Activated CD4-positive, alpha-beta T cell treated with anti-CD3 and anti-CD28 coated beads, Interleukin-2, Interleukin-6, amounts not matched to agents 100 ng/mL and 50 ng/mL, durations not matched to agents 16 hours and 8 hours (primary cell): ENCODE measurements around the gene NSL1.
A peak's percentile ranks its signal among the peaks of the same experiment; 100 is the strongest.
"Not testable (repeated sequence)": the region's sequence is repeated elsewhere in the genome, so short reads cannot be mapped to it uniquely, and the experiment has no call there.

Source experiments
- DNase-seq: peaks from one replicate; pipeline ENCODE4 v3.0.0-alpha.2; 2020

Gene NSL1

GRCh38 chr1:212791676-212792395, at the start of gene NSL1, which contains the start of gene TATDN3:
Gene NSL1 (minus strand): TSS chr1:212791777. CDS start chr1:212791763, 14 bp downstream.
Gene TATDN3 (plus strand): TSS chr1:212791894. CDS start chr1:212791922, 28 bp downstream.
- DNase-seq: peak; percentile 97

GRCh38 chr1:212838145-212838544, 46.6 kb upstream of the NSL1 start:
- DNase-seq: no peak

DNA sequence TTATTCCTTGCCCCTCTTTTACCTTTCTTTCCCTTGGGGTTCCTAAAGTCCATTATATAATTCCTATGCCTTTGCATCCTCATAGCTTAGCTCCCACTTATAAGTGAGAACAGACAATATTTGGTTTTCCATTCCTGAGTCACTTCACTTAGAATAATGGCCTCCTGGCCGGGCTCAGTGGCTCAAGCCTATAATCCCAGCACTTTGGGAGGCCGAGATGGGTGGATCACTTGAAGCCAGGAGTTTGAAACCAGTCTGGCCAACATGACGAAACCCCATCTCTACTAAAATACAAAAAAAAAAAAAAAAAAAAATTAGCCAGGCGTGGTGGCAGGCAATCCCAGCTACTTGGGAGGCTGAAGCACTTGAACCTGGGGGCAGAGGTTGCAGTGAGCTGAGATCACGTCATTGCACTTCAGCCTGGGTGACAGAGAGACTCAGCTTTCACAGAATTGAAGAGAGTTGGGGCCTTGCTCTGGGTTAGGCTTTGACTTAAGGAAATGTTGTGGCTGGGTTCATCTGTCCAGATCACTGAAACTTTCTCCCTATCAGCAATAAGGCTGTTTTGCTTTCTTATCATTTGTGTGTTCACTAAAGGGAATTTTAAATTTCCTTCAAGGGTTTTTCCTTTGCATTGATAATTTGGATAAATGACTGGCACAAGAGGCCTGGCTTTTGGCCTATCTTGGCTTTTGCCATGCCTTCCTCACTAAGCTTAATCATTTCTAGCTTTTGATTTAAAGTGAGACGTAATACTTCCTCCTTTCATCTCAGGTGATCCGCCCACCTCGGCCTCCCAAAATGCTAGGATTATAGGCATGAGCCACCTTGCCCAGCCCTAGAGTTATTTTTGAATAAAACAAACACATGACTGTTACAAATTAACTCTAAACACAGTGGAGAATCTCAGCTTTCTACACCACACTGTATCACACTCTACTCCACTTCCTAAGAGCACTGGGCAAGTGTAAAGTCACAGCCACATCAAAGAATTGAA, 41.9 kb upstream of the NSL1 start:
- not testable (repeated sequence) for DNase-seq

- DNase-seq: no peak
These were observed 36.8 kb upstream of the NSL1 start for GRCh38 chr1:212828395-212828794.

GRCh38 chr1:212827831-212828278, 36.3 kb upstream of the NSL1 start:
- DNase-seq: no peak

- DNase-seq: no peak
These were observed 35.7 kb upstream of the NSL1 start for GRCh38 chr1:212827171-212827776.

GRCh38 chr1:212825798-212826452, 34.3 kb upstream of the NSL1 start:
- no peak for DNase-seq

DNA sequence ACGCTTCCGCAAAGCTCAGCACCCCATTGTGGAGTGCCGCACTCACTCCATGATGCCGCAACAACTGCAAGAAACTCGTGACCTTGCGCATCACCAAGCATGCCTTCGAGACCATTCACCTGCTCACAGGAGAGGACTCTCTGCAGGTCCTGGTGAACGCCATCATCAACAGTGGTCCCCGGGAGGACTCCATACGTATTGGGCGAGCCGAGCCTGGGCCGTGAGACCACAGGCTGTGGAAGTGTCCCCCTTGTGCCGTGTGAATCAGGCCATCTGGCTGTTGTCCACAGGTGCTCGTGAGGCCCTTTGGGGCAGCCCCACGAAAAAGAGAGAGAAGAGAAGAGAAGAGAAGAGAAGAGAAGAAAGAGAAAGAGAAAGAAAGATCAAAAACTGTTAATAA, 32.6 kb upstream of the NSL1 start:
- DNase-seq: no peak

GRCh38 chr1:212822956-212823355, 31.4 kb upstream of the NSL1 start:
- no peak for DNase-seq

GRCh38 chr1:212820969-212821368, 29.4 kb upstream of the NSL1 start:
- DNase-seq: no peak

GRCh38 chr1:212819726-212820125, 28.1 kb upstream of the NSL1 start:
- no peak for DNase-seq

GRCh38 chr1:212816567-212817278, 25.1 kb upstream of the NSL1 start:
- no peak for DNase-seq

DNA sequence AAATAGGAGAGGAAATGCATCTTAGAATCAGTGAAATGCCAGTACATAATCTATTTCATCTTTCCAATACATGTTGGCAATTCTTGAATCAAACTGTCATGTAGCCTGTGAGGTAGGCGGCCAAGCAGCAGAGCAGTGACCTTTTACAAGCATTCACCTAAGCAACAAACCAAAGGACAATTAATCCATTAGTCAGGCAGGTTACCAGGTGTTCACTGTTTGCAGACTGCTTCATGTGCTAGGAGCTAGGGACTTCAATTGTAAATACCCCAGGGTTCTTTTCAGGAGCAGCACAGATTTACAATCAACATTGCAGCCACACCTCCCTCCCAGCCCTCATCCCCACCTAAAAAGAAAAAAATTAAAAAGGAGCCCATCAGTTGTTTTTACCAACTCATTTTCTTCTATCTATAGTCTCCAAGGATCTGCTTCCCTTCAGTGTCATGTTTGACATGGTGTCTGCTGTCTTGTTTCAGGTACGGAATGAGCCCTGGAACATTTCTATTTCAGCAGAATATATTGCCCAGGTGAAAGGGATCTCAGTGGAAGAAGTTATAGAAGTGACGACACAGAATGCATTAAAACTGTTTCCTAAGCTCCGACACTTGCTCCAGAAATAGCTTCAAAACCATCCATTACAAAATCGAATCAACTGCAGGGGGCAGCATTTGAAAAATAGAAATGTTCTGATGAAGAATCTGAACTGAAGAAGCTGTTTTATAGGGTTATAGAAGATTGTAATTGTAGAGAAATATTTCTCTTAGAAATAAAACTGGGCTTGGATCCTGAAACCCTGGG, 23.2 kb upstream of the NSL1 start:
- DNase-seq: no peak

GRCh38 chr1:212805767-212806166, 14.2 kb upstream of the NSL1 start:
- no peak for DNase-seq

DNA sequence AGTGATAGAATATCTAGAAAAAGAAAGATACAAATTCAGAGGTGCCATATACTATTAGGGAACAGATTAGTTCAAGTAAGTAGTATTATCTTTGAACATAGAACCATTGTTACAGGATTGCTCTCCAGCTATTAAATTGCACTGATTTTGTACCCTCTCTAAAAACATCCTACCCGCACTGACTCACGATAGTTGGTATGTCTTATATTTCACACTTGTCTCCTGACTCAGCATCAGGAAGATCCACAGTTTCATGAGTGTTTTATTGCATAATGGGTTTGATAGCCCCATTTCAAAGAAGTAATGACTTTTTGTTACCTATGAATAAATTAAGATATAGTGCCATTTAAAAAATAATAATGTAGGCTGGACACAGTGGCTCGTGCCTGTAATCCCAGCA, 6.1 kb upstream of the NSL1 start:
- no peak for DNase-seq

DNA sequence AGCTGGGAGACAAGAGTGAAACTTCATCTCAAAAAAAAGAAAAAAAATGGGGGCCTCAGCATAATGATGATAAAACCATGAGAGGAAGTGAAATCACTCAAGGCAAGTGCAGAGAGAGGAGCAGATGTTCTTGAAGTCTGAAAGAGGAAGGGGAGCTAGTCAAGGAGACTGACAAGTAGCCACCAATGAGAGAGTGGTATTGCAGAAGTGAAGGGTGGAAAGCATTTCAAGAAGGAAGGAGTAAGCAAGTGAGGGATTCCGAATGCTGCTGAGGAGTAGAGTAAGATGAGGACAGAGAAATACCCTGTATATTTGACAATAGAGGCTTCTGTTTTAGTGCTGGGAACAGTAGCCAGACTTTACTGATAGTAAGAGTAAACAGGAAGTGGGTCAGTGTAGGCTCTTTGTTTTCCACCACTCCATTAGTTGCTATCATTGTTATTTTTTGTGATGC, 3.0 kb upstream of the NSL1 start:
- DNase-seq: no peak

GRCh38 chr1:212792396-212792908, 875 bp upstream of the NSL1 start:
- no peak for DNase-seq

DNA sequence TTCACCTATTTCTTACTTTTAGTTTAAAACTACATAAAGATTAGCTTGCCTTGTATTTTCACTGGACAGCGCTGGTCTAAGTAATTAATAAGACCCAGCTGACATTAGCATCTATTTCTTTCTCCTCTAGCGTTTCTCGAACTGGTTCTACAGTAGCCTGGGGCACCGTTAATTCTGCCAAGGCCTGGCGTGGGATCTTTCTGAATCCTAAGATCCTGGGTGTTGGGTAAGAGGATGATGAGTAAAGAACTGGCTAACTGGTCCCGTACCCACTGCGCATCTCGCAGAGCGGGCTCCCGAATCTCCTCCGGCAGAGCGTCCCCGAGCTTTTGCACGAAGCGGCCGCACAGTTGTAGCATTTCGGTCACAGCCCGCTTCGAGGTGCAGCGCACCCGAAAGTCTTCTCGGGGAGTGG, 309 bp downstream of the NSL1 start:
- DNase-seq: no peak

GRCh38 chr1:212785871-212786270, 5.7 kb downstream of the NSL1 start:
- no peak for DNase-seq

DNA sequence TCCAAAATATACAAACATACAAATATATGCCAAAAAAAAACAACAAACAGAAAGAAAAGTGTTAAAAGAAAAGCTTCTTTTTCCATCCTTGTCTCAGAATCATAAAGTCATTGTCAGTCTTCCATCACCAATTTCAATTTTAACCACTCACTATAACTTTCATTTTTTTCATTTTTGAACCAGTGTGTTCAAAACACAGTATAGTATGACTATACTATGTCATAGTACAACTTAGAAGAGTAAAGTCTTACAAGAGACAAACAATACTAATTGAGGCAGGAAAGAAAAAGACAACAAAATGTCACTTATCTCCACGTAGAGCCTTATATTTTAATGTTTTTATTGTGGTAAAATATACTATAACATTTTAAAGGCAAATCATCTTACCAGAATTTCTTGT, 7.6 kb downstream of the NSL1 start:
- DNase-seq: no peak
